NCI-H187 (cell line): Measurements from ENCODE around the gene FERMT2.

Source experiments
- DNase-seq, 2 experiments: peaks; one replicate each; lab custom pipeline; 2025; lab: John Stamatoyannopoulos, UW

Gene FERMT2

DNA sequence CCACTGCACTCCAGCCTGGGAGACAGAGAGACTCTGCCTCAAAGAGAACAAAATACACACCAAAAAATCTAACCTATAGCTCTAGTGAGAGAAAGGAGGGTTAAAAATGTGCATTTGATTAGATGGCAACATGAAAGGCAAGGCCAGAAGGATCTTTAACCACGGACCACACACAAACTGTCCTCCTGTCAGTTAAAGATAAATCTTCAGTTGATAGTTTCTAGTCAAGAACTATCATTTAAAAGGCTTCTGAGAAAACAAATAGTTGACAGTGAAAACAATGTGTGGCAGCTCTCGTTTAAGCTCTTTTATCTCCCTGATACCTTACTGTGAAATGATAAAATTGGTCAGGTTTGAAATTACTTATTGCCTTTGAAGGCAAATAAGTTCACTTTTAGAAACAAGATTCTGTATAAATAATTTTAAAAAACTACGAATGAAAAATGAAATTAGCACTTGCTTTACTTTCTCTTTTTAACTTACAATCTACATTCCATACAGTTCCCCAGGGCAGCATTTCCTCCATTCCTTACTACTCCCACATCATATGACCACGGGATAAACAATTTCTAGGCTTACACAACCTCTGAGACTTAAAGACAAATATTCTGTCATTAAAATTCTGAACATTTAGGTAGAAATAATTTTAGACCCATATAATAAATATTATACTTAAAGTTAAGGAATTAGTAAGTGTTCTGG, 88.1 kb downstream of the FERMT2 start:
- DNase-seq: no peak

DNA sequence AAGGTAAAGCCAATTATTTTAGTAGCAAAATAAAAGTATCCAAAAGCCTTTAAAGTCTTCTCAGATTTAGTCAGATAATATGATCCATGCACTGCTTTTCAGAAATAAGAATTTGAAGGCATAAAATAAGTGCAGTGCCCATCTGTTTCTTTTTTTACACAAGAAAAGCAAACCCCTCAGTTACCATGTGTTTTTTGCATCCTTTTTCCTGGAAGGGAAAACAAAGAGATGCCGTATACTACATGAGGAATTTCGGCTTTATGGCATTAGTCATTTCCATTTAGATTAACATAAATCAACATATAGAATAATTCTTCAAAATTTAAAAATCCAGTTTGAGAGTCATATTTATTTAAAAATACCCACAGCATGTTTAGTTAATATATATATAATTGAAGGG, 89.4 kb downstream of the FERMT2 start:
- no peak for DNase-seq

DNA sequence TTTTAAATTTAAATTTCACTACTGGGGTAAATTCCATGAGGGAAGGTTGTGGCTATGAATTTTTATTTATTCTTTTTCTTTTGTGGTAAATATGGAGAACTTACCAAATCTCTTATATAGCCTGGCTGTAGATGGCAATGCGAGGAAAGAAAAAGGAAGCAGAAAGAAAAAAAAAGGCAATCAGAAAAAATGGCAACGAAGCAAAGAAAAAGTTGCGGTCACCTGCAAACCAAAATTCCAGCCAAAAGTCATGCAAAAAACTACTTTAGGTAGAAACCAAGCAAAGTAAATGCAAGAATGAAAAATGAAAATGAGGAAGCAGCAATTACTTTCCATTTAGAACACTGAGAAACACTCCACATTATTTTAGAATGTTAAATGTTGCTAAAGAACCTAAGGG, 89.9 kb downstream of the FERMT2 start:
- DNase-seq: no peak

DNA sequence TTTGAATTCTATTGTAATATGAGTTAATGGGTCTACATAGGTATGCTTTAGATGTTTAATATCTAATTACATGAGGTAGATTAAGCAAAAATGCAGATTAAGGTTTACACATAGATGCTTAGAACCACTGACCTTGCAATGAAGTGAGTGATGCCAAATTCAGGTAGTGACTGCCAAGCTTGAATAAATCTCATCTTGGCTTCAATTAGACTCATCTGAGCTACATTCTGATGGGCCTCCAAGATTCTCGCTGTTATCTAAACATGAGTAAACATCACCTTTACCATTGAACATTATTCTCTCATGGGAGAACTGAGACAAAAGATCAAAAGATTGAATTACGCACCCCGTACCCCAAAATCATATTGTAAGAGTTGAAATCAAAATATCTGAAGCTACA, 90.6 kb downstream of the FERMT2 start:
- DNase-seq: no peak

DNA sequence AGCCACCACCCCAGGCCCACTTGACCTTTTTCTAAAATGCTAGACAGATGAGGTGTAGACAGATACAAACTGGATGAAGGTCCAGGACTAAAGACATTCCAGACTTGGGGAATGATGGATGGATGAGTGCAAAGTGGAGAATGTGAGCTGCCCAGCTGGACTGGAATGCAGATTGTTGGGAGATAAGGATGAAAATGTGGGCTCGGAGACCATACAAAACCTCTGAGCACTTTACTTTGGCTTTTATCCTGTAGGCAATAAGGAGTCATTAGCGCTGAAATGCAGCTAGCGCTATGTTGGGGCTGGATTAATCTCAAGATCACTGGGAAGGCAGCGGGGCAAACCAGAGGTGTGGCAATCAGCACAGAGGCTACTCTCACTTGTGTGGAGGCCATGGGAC, 94.7 kb downstream of the FERMT2 start:
- no peak for DNase-seq

DNA sequence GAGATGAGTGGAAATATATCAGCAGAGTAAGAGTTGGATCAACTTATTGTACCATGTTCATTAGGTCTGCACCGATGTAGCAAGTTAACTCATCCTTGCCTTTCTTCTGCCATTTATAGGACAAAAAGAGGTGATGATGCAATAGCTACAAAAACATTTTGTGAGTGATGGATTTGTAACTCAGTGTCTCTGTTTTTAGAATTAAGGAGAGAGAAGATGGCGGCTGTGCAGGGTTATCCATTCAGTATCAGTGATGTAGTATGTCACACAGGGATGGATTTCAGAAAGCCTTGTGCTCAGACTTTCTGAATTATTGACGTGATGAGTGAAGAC, 97.4 kb downstream of the FERMT2 start:
- DNase-seq: no peak

DNA sequence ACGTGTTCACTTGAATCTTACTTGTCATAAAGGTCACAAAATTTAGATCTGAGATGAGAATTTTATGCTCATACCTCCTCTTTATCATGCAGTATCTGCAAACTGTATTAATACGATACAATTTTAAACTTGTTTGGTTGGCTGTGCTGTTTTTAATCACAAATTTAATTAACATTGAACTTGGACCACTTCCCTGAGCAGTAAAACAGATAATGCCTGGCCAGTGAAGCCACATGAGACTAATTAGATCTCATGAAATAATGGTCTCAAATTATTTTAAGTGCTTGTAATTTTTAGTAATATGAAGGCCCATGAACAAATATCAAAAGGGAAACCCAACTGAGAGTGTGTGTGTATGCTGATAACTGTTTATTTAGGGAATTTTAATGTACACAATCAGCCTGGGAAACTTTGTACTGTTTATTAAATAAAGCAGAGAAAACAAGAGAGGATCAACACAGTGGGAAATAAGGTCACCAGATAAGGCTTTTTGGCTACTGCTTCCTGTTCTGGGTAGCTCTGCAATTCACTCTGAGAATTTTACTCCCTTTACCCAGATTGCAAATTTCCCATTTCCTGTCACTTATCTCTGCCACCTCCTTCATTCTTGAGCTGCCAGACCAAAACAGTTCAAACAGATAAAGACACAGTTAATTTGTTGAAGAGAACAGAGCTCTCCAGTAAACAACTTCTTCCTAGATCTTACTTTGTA, 97.9 kb downstream of the FERMT2 start:
- DNase-seq: no peak

DNA sequence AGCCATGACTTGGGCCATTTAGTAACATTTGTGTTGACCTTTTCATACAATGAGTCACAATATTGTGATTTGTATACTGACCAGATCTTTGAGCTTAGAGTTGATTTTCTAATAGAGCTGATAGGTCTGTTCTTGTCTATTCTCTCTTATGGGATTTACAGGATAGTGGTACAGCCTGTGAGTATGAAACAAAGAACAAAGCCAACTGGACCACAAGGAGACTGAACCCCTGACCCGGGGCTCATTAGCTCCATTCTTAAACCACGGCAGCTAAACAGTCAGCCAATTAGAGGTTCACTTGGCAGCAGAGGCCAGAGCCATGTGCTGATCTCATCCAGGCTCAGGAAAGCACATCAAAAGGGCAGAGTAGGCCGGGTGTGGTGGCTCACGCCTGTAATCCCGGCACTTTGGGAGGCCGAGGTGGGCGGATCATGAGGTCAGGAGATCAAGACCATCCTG, 100.4 kb downstream of the FERMT2 start:
- no peak for DNase-seq

DNA sequence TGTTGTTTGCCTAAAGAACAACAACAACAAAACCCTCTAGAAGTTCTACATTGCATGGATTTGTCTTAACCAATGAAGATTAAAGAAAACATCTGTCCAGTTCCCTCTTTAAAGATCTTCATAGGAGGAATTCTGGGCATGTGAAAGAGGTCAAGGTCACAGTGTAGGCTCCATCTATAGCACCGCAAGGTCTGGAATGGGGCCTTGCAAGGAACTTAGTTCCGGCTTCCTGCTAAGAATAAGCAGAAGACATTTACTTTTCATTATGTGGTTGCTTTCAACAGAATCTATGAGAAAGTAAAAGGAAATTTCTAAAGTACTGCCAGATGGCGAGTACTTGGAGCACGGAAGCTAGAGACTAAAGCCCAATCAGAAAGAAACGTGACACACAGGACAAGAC, 102.2 kb downstream of the FERMT2 start:
- DNase-seq: no peak

DNA sequence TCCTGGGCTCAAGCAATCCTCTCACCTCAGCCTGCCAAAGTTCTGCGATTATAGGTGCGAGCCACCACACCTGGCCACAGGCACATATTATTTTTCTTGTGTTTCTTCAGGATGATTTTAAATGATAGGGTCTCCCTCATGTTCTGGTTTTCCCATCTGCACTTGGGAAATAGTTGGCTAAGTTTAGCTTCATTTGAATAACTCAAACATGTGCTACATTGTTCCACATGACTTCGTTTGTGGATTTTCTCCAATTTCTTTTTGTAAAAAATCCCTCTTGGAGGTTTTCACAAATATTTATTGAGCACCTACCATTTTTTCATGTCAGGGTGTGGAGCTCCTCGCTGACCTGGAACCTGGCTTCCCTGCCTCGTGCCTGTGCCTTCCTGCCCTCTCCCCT, 104.3 kb downstream of the FERMT2 start:
- DNase-seq: no peak

DNA sequence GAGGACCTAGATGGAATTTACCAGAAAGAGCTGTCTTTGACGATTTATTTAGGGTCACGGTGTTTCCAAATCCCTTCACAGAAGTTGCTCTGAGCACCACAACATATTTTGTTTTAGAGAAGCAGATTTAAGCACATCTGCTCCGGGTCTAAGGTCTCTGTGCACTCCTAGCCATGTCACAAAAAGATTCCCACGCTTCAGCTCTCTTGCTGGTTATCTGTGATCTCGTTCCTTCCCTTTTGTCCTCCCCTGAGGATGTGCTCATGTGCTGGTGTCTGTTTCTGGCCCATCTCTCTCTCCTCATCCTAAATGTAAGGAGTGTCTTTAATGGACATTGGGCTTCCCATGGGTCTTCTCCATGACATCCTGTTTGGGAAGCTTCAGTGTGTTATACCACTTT, 105.8 kb downstream of the FERMT2 start:
- no peak for DNase-seq

DNA sequence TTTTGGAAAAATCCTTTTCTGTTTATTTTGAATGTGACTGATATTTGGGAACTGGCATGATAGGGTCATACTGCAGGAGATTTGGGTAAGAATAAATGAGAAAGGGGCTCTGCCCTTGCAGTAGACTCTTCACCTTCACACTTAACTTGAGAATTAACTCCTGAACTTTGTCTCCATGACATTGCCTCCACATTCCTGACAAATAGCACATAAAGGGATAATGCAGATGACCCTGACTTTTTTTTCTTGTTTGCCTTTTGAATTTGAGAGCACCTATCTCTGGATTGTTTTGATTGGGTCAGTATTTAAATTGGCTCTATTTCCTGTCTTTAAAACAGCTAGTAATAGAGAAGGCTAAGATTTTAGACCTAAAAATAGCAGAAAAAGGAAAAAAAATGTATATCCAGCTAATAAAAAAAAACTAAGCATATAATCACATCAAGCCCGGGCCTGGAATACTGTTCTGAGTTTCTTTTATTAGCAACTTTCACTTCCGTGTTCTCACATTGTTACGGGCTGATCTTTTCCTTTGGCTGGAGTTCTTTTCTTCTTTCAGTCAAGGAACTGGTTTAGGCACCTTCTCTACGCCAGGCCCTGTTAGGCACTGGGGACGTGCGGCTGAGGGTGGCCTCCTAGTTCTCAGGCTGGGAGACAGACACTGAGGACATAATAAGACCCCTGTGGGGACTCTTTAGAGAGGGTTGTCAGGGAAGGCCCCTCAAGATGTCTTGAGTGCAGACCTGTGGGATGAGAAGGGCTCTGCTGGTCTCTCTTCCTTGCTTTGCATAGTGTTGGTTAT, 106.4 kb downstream of the FERMT2 start:
- no peak for DNase-seq

DNA sequence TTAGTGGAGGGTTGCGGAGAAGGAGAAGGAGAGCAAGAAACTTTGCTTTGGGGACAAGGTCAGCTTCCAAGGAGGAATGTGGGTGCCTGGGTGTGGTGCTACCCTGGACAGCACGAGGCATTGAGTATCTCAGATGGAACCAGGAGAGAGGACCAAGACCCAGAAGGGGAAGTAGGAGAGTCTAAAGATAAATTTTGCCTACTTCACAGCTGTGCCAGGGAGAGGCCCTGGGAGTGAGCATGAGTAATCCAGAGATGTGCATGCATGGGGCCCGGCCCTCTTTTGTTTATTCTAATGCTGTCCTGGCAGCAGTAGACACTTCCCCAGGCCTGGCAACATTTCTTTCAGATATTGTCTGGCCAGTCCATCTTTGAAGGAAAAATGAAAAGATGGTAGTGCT, 110.0 kb downstream of the FERMT2 start:
- DNase-seq: no peak

DNA sequence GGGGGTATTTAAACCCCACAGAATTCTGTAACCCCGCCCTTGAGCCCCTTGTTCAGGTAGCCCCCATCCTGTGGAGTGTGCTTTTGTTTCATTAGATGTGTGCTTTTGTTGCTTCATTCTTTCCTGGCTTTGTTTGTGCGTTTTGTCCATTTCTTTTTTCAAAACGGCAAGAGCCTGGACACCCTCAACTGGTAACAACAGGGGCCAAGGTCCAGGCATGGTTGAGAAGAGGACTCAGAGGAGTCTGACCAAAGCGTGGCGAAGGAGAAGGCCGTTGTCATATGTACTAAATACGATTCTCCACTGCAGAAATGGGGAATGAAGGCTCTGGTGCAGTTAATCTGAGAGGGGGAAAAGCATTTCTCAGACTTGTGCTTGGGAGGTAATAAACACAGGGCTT, 113.4 kb downstream of the FERMT2 start:
- no peak for DNase-seq

DNA sequence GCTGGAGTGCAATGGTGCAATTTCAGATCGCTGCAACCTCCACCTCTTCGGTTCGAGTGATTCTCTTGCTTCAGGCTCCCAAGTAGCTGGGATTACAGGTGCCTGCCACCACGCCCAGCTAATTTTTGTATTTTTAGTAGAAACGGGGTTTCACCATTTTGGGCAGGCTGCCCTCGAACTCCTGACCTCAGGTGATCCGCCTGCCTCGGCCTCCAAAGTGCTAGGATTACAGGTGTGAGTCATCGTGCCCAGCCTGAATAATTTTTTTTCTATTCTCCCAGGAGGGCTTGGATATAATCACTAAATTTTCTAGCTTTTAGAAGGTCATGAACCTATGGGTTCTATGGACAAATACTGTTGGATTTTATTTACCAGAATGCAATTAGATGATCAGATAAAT, 114.8 kb downstream of the FERMT2 start:
- no peak for DNase-seq

DNA sequence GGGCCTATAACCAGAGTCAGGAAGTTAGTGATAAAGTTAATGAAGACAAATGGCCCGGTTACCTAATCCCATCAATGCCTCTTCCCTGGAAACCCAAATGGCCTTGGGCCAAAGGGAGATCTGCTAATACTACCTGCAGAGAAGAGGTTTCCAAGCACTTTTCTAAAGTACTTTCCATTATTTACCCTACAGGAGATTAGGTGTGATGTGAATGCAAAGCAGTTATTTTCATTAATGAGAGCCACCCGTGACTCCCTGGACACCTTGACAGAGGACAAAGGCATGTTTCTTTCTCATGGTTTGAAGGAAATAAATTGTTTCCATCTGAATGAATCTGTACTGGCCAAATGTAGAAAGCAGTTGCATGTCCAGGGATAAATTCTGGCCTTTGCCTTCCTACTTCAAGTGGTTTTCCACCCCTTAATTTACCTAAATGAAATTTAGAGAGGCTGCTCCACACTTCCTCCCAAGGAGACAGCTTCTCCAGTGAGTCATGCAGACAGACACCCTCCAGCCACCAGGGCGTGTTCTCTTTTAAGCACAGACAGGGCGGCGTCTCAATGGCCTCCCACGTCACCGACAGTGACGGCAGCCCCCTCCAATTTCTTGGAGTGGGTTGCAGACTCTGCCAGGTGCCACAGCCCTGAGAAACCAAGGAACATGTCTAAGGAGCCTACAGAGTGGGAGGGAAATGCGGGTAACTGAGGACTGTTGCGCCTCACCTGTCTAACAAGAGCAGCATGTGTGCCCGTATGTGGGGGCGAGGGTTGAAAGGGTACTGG, 115.5 kb downstream of the FERMT2 start:
- no peak for DNase-seq

DNA sequence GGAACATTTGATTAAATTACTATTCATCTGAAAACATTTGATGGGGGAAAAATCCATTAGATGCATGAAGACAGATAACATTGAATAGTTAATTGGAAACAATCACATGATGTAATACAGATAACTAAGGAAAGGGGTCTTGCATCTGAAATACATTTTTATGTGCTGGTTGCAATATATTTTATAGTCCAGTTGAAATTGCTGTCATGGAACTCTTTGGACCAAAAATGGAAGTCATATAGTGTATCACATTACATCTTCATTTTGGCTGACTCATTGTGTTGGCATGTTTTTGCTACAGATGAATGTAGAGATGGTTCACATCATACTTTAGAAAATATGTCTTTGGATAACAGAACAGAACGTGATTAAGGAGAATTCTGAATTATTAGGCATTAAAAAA, 116.4 kb downstream of the FERMT2 start:
- DNase-seq: no peak

DNA sequence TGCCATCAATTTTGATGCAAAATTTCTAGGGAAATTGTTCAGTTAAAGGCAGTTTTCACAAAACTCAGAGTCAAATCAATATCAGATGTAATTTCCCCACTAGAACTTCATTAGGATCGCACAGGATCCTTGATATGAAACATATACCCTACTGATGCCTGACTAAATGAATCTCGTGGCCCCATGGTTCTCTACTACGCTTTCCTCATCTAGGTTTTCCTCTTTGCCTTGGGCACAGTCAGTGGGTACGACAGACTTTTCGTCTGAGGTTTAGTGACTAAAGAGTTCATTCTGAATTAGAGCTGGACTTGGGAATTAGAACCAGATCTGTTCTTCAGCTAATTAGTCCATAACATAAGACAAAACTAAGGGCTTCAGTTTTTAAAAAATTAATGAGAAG, 117.0 kb downstream of the FERMT2 start:
- DNase-seq: no peak

DNA sequence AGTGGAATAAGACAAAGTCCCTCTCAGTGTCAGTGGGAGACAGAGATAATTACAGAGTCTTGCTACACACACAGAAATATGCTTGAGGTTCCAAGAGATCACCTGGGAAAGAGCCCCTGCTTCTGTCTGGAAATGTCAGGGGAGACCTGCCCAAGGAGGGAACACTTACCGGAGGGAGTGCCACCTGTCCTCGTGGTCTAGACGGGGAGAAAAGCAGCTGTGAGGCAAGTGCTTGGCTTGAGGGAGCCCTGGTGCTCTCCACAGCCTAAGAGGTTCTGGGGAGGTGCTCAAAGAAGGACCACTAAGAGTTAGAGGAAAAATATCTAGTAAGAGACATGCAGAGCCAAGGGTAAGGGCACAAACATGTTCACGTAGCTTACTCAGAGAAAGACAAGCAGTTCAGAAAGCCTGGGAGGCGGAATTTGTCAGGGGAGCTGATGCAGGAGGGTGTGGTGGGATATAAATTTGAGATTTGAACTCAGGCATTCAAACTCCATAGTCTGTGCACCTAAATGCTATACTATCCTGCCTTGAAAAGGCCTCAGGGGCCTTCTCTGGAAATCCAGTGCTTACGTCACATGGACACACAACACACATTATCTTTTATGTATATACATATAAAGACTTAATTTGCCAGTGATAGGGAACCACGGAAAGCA, 121.2 kb downstream of the FERMT2 start:
- DNase-seq: no peak

DNA sequence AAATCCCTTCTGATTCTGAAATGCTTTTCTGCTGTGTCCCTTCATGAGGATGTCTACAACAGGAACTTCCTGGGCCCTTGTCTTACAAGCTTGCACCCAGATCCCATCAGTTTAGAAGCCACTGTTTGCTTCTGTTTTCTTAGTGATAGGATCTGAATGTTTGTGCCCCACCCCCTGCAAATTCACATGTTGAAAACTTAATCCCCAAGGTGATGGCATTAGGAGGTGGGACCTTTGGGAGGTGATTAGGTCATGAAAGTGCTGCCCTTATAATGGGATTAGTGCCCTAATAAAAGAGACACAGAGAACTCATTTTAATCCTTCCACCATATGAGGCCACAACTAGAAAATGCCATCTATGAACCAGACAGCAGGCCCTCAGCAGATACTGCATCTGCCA, 123.4 kb downstream of the FERMT2 start:
- no peak for DNase-seq

DNA sequence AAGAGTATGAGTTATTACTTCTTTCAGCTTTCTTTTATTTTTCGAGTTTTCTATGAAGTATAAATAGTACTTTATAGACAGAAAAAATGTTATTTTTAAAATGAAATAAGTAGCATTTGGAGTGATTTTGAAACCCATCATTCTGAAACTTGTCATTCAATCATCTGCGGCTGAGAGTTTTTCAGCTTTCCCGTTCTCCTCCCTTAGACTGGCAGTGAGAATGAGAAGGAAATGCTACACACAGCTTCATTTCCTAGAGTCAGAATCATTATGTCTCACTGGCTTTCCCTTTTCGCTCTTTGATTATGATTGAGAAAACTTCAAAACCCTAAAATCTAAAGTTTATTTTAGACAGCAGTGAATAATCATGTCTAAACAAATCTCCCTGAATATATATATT, 125.8 kb downstream of the FERMT2 start:
- DNase-seq: no peak

DNA sequence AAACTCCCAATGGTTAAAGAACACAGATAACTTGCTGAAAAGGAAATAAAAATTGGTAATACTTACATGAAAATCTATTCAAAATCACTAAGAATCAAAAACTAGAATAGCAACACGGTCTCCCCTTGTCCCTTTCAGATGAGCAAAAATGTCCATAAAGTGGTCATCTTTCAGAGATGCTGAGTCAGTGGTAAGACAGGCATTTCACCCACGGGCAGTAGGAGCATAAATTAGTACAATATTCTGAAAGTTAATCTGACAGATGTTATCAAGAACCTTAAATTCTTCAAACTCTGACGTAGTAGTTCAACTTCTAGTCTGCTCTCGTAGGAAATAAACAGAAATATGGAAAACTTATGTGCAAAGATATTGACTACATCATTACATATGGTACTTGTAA, 126.4 kb downstream of the FERMT2 start:
- no peak for DNase-seq
